HAP-1 (cell line): ENCODE measurements around the gene ASCL2.
A peak's percentile ranks its signal among the peaks of the same experiment; 100 is the strongest.

Experiments
- DNase-seq, 2 experiments: peaks; one replicate each; pipeline ENCODE4 v3.0.0-alpha.2; 2016 to 2020; ENCODE audit warnings: low spot score in 2 of 2
- H3K27me3 ChIP-seq: fragments of 250-450 bp; sonication (Bioruptor Pico); 2 replicates; pipeline ENCODE4 v1.5.1; 2020; ENCODE audit warnings: low read depth, mild to moderate bottlenecking, moderate library complexity
- H3K36me3 ChIP-seq: fragments of 250-450 bp; sonication (Bioruptor Pico); replicated peaks from 2 replicates; pipeline ENCODE4 v1.5.1; 2020; ENCODE audit warnings: mild to moderate bottlenecking
- H3K4me1 ChIP-seq: fragments of 250-450 bp; sonication (Bioruptor Pico); 2 replicates; pipeline ENCODE4 v1.5.1; 2020; ENCODE audit warnings: mild to moderate bottlenecking
- H3K4me3 ChIP-seq: fragments of 250-450 bp; sonication (Bioruptor Pico); 2 replicates; pipeline ENCODE4 v1.5.1; 2020; ENCODE audit warnings: mild to moderate bottlenecking, moderate library complexity
- H3K9me3 ChIP-seq: fragments of 250-450 bp; sonication (Bioruptor Pico); 2 replicates; pipeline ENCODE4 v1.5.1; 2020; ENCODE audit warnings: mild to moderate bottlenecking, moderate library complexity
- in situ Hi-C: fragments of 300-500 bp; cut with MboI; formaldehyde crosslinking; loops from 3 replicates; pipeline ENCODE4 v1.14.3; 2020; ENCODE audit warnings: low sequenced_read_pairs, inconsistent platforms, mixed read lengths

Gene ASCL2

DNA sequence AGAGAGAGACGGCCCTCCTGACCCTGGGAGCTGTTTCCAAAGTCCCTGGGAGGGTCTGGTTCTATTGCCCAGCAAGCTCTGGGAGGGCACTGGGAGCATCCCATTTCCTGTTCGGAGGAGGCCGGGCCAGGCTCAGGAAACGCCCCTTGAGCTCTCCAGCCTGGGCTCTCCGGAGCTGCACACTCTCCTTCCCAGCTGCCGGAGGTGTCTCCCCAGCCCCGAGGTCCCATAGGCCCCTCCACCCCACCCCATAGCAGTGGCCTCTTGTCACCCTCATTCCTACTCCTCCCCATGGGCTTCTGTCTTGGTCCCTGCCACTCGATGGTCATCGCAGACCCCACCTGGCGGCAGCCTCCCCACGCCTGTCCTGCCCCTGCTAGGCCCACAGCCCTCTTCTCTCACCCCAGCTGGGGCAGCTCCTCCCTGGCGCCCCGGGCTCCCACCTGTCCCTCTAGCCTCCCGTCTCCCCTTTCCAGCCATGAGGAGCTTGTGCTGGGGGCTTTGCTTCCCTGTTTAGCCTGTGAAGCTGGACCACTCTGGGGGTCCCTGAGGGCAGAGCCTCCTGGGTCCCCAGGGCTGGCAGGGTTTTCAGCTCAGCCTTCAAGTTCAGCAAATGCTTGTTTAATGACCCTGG is 34.2 kb upstream of the ASCL2 start:
- Histone ChIP-seq H3K27me3 (no peaks in the 10 kb centered on the region), H3K9me3 (no peaks in the 10 kb centered on the region), H3K4me3 (no peak overlapping the region), H3K36me3 (no peaks in the 10 kb centered on the region), H3K4me1 (no peaks in the 10 kb centered on the region)
- in situ Hi-C loops: no loop called here
- DNase-seq: peak in 1 of 2 experiments; percentile 5

DNA sequence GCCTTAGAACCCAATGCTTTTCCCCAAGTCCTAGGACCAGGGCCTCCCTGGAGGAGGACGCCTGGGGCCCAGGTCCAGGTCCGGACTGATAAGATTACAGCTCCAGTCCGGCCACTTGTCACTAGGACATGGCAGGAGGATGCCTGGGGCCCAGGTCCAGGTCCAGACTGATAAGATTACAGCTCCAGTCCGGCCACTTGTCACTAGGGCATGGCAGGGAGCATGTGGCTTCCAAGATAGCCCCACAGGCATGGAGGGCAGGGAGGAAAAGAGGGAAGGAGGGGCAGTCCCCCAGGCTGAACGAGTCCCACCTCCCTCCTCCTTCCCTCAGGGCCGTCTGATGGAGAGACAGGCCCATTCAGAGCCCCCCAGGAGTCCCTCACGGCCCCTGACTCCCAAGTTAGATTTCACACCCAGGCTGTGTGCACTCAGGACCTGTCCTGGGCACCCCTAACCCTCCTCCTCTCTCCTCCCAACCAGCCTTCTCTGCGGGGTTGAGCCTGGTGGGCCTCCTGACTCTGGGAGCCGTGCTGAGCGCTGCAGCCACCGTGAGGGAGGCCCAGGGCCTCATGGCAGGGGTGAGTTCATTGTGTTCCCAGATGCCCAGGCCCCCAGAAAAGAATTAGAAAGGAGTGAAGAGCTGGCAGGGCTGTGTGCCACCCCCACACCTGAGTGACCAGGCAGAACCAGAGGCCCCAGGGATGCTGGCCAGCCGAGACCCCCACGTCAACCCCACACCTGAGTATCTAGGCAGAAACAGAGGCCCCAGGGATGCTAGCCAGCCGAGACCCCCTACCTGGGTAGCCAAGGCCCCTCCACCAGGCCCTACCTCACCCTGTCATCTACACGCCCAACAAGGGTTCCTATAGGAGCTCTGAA is 33.5 kb upstream of the ASCL2 start:
- Histone ChIP-seq H3K36me3 (no peaks in the 10 kb centered on the region), H3K9me3 (no peaks in the 10 kb centered on the region), H3K4me3 (no peak overlapping the region), H3K4me1 (no peaks in the 10 kb centered on the region), H3K27me3 (no peaks in the 10 kb centered on the region)
- in situ Hi-C loops: no loop called here
- DNase-seq: peak in 1 of 2 experiments; percentile 5

DNA sequence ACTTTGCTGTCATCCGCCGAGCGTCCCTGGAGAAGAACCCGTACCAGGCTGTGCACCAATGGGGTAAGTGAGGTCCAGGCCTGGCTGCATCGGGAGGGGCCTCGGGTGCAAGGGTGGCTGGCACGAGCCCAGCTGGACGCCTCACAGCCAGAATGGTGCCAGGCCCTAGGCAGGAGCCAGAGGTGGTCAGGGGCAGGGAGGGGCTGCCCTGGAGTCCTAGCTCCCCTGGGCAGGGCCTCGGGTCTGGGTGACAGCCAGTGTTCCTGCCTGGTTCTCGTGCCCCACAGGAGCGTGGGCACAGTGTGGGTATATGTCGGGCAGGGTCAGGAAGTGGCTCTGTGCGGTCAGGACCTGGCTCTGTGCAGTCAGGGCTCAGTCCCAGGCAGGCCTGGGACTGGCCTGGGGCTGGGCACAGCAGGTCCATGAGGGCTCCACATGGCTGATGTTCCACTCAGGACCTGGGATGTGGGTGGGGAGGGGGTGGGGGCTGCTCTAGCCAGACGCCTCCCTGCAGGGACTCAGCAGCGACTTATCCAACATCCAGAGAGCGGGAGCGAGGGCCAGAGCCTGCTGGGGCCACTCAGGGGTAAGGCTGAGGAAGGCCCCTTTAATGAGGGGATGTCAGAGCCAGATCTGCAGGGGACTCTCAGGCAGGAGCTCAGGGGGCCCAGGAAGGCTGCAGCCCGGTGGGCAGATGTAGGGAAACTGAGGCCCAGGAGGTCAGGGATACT is 32.7 kb upstream of the ASCL2 start:
- no peaks in the 10 kb centered on the region for H3K27me3 ChIP-seq
- H3K4me3 ChIP-seq: no peak overlapping the region
- H3K9me3 ChIP-seq: no peaks in the 10 kb centered on the region
- in situ Hi-C loops: no loop called here
- DNase-seq: no peak
- H3K36me3 ChIP-seq: no peaks in the 10 kb centered on the region
- no peaks in the 10 kb centered on the region for H3K4me1 ChIP-seq

DNA sequence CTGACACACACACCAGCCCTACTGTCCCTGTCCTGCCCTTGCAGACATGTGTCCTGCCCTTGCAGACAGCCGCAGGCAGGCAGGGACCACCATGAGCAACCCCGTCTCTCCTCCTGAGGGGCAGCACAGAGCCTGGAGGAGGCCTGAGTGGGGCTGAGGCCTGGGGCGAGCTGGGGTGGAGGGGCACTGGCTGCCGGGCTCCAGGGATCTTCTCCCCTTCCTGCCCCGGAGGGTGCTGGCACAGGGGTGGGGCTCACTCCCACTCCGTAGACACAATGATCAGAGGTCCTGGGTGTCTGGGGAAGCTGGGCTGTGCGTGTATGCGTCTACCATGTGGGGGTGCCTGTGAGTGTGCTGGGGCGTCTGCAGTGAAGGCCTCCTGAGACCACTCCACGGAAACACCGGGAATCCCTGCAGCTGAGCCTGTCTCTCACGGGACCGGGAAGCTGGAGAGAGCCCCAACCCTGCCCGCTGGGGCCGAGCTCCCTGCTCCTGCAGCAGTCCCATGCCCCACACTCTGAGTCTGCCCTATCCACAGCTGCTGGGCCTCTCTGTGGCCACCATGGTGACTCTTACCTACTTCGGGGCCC is 32.0 kb upstream of the ASCL2 start:
- Histone ChIP-seq H3K36me3 (no peaks in the 10 kb centered on the region), H3K27me3 (no peaks in the 10 kb centered on the region), H3K4me1 (no peaks in the 10 kb centered on the region), H3K9me3 (no peaks in the 10 kb centered on the region), H3K4me3 (no peak overlapping the region)
- peak in 1 of 2 experiments; percentile 5 for DNase-seq
- in situ Hi-C loops: no loop called here

DNA sequence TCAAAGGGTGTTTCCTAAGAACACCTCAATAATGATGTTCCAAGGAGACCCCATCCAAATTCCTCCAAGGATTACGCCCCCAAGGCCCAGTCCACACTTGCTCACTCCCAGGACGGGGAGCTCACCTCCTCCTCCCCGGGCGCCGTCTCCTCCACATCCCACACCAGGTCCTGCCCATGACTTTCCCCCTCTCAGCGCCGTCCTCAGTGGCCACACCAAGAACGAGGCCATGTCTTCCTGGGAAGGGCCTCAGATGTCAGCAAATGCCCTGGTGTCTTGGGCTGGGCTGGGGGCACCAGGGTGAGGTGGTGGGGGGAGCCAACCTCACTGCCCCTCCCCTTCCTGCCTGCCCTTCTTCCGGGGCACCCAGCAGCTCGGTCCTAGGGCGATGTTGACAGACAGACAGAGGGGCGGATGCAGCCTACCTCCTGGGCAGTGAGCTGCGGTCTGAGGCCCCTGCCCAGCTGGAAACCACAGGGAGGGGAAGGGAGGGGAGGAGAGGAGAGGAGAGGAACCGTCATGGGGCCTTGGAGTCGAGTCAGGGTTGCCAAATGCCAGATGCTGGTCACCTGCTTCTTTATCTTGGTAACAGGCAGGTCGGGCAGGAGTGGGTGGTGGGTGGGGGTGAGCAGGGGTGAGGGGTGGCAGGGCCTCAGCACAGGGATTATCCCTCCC is 31.4 kb upstream of the ASCL2 start, which contains the start of the genes C11orf21 and TSPAN32:
C11orf21 (minus strand) TSS at position 288 of the 675 bp plus-strand sequence; CDS start at position 178, 110 bp downstream.
TSPAN32 (plus strand) TSS at position 383 of the 675 bp plus-strand sequence; CDS start at position 520, 137 bp downstream.
- no peaks in the 10 kb centered on the region for H3K36me3 ChIP-seq
- H3K9me3 ChIP-seq: no peaks in the 10 kb centered on the region
- in situ Hi-C loops: no loop called here
- no peaks in the 10 kb centered on the region for H3K27me3 ChIP-seq
- H3K4me1 ChIP-seq: no peaks in the 10 kb centered on the region
- no peak within 1 kb of the TSS for H3K4me3 ChIP-seq
- DNase-seq: peak in 1 of 2 experiments; percentile 5

DNA sequence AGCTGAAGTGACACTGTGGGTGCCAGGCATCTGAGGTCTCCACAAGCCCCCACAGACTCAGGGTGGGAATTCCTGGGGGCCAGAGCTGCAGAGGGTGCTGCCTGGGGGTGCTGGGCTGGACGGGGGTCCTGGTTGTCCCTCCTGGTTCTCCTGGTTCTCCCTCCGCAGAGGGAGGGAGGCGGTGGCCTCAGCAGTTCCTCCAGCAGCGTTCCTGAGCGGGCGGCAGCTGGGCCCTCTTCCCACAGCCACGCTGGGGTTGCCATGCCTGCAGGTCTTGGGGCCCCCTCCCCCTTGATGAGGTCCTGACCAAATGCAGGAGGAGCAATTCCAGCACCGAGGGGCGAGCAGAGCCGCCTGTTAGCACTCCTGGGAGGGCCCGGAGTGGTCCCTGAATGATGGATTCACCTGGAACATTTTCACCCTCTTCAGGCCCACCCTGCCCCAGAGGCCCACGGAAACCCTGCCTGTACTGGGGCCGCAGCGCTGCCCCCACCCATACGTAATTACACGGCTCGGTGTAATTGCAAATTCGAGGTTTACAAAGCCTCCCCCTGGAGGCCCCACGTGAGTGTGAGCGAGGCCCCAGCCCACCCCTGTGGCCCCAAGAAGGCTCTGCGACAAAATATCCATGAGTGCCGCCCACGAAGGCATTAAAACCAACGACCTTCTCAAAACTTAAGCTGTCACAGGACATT is 30.7 kb upstream of the ASCL2 start:
- Histone ChIP-seq H3K36me3 (no peaks in the 10 kb centered on the region), H3K4me1 (no peaks in the 10 kb centered on the region), H3K9me3 (no peaks in the 10 kb centered on the region), H3K4me3 (no peak overlapping the region), H3K27me3 (no peaks in the 10 kb centered on the region)
- in situ Hi-C loops: no loop called here
- no peak for DNase-seq

DNA sequence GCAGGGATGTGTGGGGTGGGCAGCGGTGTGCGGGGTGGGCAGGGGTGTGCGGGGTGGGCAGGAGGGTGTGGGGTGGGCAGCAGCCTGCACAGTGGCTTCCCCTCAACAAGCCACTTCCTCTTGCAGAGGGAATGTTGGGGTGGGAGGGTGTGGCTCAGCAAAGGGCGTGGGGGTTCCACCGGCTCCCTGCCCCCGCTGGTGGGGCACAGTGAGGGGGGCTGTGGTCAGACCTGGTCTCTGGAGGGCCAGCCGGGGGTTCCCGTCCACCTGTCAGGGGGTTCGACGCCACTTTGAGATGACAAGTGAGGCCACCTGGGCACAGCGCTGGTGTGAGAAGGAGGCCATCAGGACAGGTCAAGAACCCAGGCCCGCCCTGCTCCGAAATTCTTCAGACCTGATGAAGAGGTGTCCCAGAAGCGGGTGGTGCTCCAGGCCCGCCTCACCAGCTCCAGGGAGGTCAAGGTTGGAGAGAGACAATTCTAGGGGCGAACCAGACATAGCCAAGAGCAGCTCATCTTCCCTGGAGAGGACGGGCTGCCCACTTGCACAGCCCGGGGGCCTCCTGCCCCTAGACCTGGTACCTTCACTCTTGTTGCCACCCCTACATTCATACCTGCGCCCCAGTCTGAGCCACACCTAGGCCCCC is 30.0 kb upstream of the ASCL2 start:
- peak in 1 of 2 experiments; percentile 4 for DNase-seq
- Histone ChIP-seq H3K36me3 (no peaks in the 10 kb centered on the region), H3K4me1 (no peaks in the 10 kb centered on the region), H3K27me3 (no peaks in the 10 kb centered on the region), H3K9me3 (no peaks in the 10 kb centered on the region), H3K4me3 (no peak overlapping the region)
- in situ Hi-C loops: no loop called here

DNA sequence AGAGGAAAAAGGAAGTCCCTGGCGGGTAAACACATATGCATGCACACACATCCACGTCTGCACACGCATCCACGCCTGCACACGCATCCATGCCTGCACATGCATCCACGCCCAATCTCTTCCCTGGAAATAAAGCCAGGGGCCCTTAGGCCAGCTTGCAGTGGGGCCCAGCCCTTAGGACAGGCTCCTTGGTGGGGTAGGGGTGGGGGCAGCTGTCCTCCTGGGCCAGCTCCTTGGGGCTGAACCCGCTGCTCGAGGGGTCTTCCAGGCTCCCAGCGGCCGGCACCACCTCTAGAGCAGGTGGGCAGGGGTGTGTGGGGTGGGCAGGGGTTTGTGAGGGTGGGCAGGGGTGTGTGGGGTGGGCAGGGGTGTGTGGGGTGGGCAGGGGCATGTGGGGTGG is 29.4 kb upstream of the ASCL2 start:
- DNase-seq: no peak
- Histone ChIP-seq H3K9me3 (no peaks in the 10 kb centered on the region), H3K36me3 (no peaks in the 10 kb centered on the region), H3K4me1 (no peaks in the 10 kb centered on the region), H3K27me3 (0 out of 2 replicates have a peak, but pooled peaks cover 4% of the 10 kb centered on the region), H3K4me3 (no peak overlapping the region)
- in situ Hi-C loops: no loop called here

DNA sequence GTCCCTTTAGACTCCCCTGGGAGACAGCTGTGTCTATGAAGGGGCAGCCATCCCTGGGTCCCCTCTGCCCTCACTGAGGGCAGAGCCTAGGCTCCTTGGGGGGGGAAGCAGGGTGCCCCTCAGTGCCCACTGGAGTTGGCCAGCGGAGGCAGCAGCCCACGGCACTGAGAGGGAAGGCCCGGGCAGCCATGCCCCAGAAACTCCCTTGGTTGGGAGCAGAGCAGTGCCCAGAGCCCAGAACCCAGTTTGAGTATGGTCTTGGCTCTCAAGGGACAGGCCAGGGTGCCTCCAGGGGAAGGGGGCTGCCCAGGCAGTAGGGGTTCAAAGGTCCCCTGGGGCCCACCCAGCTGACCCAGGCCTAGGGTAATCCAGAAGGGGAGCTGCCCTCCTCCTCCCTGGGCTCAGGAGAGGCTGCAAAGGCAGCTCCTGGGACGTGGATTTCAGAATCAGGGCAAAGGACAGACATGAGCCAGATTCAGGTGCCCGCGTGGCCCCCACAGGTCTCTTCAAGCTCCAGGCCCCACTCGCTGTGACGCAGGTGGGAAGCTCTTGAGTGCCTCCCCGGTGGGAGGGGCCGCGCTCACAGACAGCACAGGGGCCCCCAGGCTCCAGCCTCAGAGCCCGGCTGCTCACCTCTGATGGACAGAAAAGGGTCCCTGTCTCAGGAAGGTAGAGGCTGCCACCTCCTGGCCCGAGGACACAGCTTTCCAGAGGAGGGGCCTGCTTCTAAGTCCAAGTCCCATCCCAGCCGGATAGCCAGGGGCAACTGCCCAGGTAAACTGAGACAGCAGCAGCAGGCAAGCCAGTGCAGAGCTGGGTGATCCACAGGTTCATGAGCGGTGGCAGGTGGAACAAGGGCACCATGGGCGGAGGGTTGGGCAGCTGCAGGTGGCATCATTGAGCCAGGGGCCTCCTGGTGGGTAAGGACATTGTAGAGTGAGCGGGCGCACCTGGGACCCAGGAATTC is 28.7 kb upstream of the ASCL2 start:
- peak in 1 of 2 experiments; percentile 8 for DNase-seq
- no peaks in the 10 kb centered on the region for H3K9me3 ChIP-seq
- H3K4me1 ChIP-seq: no peaks in the 10 kb centered on the region
- in situ Hi-C loops: no loop called here
- H3K27me3 ChIP-seq: 0 out of 2 replicates have a peak, but pooled peaks cover 4% of the 10 kb centered on the region
- H3K36me3 ChIP-seq: no peaks in the 10 kb centered on the region
- H3K4me3 ChIP-seq: no peak overlapping the region

DNA sequence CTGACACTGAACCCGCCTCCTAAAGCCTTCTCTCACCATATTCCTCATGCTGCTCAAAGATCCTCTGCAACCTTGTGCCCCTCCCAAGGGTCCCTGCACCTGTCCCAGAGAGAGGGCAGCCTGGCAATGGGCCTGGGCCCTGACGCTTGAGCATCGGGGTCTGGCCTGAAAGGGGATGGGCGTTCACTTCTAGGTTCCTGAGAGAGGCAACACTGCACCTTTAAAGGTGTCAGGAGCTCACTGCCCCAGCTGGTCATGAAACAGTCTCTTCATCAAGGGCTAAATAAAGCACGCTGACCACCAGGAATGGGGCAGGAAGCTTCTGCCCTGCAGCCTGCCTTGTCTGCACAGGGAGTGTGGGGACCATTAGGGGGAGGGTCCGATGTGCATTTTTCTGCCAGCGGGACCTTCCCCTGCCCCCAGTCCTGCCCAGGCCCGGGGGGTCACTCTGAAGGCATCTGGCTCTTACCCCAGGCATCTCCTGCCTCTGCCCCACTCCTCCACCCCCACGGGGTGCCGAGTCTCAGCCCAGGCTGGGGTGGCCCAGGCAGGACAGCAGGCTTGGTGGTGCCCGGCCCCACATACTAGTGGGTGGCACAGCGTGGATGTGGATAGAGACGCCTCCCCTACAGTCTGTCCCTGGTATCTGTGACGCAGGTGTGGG is 27.9 kb upstream of the ASCL2 start:
- DNase-seq: peak in 1 of 2 experiments; percentile 5
- in situ Hi-C loops: no loop called here
- no peaks in the 10 kb centered on the region for H3K36me3 ChIP-seq
- H3K4me3 ChIP-seq: no peak overlapping the region
- peaks cover 4% of the 10 kb centered on the region; the same call in 1 of the 2 replicates for H3K27me3 ChIP-seq
- H3K4me1 ChIP-seq: no peaks in the 10 kb centered on the region
- H3K9me3 ChIP-seq: no peaks in the 10 kb centered on the region

DNA sequence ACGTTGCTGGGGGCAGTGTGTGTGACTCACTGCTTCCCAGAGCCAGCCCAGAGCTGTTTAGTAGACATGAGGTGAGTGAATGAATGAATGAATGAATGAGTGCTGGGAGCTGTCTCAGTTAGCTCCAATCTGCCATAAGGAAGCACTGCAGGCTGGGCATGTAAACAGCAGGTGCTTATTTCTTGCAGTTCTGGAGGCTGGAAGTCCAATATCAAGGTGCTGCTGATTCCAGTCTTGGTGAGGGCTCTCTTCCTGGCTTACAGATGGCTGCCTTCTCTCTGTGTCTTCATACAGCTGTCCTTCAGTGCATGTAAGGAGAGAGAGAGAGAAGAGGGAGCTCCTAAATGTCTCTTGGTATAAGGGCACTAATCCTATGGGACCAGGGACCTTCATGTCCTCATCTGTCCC is 27.2 kb upstream of the ASCL2 start:
- Histone ChIP-seq H3K27me3 (peaks cover 4% of the 10 kb centered on the region; the same call in 1 of the 2 replicates), H3K36me3 (no peaks in the 10 kb centered on the region), H3K9me3 (no peaks in the 10 kb centered on the region), H3K4me3 (no peak overlapping the region), H3K4me1 (no peaks in the 10 kb centered on the region)
- in situ Hi-C loops: no loop called here
- DNase-seq: peak in 1 of 2 experiments; percentile 1
